ENCODE measurements around the gene CDADC1.
"Not testable (repeated sequence)": the region's sequence is repeated elsewhere in the genome, so short reads cannot be mapped to it uniquely, and the experiment has no call there.

CDADC1 gene

DNA sequence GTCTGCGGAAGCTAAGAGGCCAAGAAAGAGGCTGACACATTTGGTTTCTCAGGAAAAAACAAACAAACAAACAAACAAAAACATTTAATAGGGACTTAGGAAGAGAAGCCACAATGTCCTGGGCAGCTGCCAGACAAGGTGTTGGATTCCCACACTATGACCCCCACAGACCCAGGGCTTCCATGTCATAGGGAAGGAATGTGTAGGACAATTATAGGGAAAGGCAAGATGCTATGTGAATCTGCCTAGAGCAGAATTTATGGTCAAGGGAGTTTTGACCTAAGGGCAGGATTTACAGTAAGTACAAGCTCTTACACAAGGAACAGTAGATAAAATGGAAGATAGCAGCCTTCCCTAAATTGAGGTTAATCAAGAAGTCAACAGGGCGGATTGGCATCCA is 9.1 kb upstream of the CDADC1 start:
- DNase-seq (ENCODE audit: low read depth) = no peak

DNA sequence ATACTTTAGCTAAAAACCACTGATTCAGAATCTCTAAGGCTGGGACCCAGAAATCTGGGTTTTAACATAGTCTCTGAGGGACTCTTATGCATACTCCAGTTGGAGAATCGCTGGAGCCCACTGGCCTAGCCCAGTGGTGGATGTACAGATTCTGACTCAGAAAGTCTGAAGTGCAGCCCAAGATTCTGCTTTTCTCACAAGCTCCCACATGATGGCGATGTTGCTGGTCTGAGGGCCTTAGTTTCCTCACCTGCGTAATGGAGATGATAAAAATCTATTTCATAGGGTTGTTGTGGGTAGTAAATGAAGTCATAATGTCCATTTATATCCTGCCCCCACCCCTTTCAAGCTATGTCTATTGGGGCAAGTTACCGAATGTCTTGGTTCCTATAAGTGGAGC is 7.7 kb upstream of the CDADC1 start:
- DNase-seq (ENCODE audit: low read depth) = peak; percentile 15

DNA sequence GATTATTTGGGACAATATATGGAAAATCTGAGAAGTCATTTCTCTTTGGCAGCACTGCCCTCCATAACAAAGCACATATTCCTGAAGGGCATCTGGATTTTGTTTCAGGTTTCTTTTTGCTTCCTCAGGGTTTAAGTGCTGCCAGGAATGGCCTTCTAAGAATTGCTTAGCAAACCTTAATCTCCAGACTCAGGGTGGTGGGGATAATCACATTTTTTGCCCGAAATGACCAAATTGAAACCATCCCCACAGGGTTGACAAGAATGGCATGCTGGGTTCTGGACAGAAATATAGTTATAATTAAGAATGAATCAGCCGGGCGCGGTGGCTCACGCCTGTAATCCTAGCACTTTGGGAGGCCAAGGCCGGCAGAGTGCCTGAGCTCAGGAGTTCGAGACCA is 6.4 kb upstream of the CDADC1 start:
- DNase-seq (ENCODE audit: low read depth) = no peak

DNA sequence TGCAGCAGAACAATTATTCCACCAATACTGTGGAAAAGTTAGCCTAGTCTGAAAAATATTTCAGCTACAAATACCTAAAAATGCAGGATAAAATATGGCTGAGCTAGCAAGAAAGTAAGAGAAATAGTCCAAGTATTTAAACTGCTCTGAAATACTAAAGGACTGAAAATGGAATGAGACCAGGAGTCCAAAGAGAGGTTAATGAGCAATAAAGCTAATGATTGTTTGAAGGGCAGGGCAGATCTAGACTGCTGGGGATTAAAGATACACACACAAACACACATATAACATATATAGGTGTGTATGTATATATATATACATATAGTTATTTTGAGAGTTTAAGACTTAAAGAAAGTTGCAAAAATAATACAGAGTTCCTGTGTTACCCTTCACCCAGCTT is 2.6 kb upstream of the CDADC1 start:
- DNase-seq (ENCODE audit: low read depth) = no peak

DNA sequence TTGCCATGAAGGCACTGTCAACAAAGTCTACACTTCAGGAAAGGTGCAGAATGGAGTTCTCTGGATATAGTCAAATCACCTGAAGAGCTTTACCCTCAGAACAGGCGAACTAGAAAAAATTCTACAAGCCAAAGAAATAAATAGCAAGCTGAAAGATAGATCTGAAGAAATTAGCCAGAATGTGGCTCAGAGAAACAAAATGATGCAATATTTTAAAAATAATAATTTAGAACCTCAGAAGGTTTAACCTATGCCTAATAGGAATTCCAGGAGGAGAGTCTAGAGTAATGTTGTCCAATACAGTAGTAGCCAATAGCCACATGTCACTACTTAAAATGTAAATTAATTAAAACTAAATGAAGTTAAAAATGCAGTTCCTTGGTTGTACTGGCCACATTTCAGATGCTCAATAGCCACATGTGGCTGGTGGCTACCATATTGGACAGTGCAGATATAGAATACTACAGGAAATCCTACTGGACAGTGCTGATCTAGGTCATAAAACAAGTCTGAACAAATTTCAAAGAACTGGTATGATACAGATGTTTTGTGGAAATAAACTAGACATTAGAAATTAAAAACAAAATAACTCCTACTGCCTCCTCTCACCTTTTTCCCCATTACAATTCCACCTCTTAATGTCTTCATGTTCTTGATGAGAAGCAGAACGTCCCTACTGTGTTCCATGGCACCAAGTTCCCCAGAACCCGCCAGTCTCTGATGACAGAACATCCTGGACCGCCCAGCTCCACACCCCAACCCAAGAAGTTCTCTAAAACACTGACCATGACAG is 679 bp upstream of the CDADC1 start:
- no peak for DNase-seq (ENCODE audit: low read depth)

DNA sequence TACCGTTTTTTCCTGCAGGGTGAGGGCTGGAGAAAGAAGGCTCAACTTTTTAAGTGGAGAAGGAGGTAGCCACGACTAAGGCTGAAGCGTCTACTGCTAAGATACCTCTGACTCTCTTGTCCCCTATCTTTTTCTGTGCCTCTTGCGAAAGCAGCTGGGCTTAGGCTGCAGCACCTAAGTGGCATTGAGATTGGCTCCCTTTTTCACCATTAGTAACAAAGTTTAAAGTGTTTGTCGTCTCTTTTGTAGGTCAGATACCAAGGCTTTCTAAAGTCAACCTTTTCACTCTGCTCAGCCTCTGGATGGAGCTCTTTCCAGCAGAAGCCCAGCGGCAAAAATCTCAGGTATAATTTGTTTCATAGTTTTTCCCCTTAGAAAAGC is 887 bp downstream of the CDADC1 start:
- DNase-seq (ENCODE audit: low read depth) = no peak

DNA sequence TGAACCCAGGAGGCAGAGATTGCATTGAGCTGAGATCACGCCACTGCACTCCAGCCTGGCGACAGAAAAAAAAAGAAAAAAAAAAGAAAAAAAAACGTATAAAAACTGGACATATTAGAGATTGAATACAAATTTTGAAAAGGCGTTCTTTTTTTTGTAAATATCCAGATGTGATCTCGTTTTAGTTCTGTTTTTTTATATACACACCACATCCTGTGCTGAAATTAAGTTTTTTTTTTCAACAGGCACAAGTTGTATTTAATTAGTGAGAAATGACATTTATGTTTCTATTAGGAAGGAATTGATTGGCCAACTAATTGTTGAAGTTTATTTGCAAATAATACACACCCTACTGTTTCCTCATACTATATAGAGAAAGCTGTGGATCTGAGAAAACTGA is 3.6 kb downstream of the CDADC1 start:
- no peak for DNase-seq (ENCODE audit: low read depth)

DNA sequence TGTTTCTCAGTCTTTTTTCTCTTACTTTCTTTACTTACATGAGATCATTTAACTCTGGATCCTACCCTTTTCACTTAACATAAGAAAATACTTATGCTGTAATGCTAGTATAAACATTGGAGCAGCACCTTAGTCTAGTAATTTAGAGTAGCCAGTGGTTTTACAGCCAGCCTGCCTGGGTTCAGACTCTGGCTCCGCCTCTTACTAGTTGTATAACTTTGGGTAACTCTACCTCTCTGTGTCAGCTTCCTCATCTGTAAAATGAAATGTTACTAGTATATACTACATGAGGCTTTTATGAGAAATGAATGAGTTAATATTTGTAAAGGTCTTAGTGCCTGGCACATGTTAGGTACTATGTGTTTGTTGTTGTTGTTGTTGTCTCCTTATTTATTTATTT is 5.6 kb downstream of the CDADC1 start:
- no peak for DNase-seq (ENCODE audit: low read depth)

DNA sequence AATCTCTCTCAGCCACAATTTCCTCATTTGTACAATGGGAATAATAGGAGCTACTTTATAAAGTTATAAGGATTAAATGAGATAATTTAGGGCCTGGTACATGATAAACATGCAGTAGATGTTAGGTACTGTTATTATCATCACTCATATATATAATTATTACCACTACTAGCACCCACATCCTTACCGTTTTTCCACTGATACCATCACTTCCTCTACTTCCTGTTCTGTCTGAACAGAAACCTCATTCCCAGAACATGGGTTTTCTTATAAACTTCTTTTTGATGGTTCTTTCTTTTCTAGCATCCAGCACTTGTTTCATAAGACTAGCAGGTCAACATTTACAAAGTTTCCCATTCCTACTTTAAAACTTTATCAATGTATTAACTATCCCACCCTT is 6.3 kb downstream of the CDADC1 start:
- no peak for DNase-seq (ENCODE audit: low read depth)

DNA sequence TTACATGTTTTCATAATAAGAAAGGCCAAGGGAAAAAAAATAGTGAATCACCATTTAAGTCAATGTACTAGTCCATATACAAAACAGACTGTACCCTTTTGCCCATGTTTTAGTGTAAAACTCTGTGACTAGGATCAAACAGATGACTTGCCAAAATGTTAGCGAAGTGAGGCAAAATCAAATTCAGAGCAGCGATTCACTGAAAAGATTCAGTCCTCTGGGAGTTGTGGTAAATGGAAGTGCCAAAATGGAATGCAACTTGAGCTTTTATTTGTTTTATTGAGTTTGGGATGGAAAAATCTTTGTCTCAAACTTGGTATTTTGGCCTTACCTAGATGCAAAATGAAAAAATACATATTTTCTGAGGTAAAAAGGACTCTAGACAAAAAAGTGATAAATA is 9.1 kb downstream of the CDADC1 start:
- no peak for DNase-seq (ENCODE audit: low read depth)

DNA sequence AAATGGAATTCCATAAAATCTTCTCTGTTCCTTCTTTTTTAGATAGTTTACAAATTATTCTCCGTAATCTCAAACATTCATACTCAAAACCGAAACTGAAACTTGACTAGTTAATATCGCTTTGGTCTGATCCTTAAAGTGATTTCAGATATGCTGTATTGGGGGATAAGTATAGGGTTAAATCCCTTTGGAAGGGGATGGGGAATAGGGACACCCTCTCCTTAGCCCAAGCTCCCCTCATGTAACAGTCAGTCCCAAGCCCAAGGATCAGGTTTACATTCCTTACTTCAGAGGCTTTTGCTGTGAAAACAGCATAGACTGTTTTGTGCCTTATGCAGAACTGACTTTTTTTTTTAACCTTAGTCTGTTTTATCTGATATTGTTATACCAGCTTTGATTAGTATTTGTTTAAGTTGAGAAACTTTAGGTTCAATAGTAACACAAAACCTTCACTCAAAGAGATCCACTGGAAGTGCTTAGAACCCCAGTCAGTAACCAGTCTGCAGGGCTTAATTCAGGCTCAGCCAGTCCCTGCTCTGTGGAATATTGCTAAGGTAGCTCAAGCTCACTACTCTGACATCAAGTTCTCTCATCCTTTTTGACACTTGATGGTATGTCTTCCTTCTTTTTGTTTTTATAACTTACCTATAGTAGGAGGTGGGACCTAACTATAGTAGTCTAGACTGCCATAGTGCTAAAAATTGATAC is 10.5 kb downstream of the CDADC1 start:
- DNase-seq (ENCODE audit: low read depth) = no peak

DNA sequence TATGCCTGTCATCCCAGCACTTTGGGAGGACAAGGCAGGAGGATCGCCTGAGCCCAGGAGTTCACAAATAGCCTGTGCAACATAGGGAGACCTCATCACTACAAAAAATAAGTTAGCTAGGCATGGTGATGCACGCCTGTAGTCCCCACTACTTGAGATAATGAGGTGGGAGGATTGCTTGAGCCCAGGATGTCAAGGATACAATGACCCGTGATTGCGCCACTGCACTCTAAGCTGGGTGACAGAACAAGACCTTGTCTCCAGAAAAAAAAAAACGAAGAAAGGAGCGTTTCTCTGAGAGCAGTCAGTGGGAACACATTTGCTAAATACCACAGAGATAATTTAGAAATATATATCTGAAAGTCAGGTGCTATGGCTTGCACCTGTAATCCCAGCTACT is 11.9 kb downstream of the CDADC1 start:
- no peak for DNase-seq (ENCODE audit: low read depth)

DNA sequence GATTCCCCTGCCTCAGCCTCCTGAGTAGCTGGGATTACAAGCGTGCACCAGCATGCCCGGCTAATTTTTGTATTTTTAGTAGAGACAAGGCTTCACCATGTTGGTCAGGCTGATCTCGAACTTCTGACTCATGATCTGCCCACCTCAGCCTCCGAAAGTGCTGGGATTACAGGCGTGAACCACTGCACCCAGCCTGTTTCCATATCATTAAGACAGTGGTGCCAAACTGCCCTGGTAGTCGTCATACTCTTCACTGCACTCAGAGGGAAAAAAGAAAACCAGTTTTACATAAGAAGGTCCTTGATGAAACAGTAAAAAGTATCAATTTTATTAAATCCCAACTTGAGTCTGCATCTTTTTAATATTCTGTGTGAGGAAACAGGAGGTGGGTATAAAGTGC is 14.9 kb downstream of the CDADC1 start:
- no peak for DNase-seq (ENCODE audit: low read depth)

DNA sequence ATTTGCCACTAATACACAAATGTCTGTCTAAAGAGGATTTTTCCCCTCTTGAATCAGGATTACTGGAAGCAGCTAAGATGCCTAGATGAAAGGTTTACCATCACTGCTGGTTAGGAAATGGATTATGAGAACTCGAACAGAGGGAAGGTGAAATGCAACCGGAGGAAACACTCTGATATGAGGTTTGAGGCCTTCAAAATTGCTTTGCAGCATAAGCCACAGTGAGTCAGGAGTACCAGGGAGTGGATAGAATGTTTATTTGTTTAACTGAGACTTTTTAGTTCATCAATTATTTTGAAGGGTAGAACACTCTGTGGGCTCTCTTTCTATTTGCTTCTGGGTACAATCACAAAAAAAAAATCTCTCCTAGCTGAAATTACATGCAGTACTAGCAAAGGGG is 18.1 kb downstream of the CDADC1 start:
- DNase-seq (ENCODE audit: low read depth) = no peak

DNA sequence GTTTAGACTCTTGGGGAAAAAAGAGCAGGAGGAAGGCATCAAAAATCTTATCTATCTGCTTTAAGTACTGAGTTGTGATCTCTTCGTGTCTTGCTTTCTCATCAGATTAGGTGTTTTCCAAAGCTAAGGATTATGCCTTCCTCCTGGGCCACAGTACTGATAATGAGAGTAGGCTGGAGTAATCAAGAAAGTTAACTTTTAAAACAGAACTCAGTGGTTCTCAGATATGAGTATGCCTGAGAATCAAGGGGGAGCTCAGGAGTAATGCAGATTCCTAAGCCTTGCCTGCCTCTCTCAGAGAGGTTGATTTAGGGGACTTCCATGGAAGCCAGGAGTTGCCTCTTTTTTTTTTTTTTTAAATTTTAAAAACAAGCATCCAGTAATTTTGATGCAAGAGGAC is 23.5 kb downstream of the CDADC1 start:
- DNase-seq (ENCODE audit: low read depth) = no peak

DNA sequence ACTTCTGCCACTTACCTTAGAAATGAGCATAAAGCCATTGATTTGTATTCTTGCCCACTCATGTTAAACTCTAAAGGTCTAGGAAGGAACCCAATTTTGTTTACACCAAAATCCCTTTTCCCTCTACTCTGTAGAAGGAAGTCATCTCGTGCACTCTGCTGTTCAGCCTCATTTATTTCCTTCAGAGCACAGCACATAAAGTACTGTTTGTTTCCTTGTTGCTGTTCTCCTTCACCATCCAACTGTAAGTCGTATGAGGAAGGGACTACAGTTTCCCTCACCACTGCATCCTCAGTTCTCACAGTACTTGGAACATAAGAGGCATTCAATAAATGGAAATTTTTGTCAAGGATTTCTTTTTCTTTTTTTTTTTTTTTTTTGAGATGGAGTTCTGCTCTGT is 24.6 kb downstream of the CDADC1 start:
- DNase-seq (ENCODE audit: low read depth) = no peak

DNA sequence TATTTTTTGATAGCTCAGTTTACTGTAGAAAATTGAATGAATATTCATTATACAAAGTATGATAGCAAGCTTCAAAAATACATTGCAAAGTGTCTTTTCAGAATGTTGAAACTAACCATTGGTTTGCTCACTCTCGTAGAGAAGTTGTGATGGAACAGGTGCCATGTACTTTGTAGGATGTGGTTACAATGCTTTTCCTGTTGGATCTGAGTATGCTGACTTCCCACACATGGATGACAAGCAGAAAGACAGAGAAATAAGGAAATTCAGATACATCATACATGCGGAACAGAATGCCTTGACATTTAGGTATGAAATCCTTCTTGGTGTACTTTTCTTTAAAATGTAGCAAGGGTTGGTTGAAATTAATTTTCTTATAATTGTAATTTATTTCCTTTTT is 30.5 kb downstream of the CDADC1 start:
- DNase-seq (ENCODE audit: low read depth) = no peak

DNA sequence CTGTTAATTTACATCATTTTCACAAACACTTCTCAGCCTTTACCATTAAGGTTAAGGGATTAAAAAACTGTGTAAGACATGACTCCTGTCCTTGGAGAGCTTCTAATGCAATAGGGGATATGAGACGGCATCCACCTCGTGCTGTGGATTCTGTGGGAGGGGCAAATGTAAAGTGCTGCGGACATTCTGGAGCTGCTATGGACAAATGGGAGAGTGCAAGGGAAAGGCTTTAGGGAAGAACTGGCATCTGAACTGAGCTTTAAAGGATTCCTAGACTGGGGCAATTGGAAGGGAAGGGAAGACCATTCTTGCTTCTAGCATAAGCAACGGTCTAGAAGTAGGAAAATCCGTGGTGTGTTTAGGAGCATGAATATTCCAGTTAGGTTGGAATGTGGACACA is 31.4 kb downstream of the CDADC1 start:
- no peak for DNase-seq (ENCODE audit: low read depth)

DNA sequence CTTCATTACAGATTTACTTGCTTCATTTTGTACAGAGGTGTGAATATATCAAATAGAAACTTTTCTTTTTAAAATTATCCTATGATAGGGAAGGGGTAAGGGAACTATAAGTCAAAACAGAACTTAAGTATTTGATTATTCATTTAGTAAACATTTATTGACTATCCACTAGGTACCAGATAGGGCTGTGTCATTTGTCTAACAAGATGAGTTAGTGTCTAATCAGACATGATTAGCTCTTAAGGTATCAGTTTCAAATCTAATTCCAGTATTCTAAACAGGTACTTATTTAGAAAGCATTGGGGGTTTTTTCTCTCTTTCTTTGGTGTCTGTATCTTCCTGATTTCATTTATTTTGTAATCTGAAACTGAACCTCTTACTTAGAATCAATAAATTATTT is 32.2 kb downstream of the CDADC1 start:
- no peak for DNase-seq (ENCODE audit: low read depth)

DNA sequence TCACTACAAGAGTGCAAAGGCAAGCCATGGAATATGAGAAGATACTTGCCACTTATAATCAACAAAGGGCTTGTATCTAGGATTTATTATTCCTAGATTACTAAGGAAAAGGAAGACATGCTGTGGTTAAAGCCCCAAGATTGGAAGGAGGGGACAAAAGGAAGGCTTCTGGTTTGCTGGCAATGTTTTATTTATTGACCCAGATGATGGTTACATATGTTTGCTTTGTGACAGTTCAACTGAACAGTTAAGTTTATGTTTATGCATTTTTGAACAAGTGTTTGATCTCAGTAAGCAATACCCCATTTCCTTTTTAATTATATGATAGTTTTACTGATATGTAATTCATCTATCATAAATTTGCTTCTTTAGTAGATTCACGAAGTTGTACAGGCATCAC is 40.3 kb downstream of the CDADC1 start:
- DNase-seq (ENCODE audit: low read depth) = no peak

DNA sequence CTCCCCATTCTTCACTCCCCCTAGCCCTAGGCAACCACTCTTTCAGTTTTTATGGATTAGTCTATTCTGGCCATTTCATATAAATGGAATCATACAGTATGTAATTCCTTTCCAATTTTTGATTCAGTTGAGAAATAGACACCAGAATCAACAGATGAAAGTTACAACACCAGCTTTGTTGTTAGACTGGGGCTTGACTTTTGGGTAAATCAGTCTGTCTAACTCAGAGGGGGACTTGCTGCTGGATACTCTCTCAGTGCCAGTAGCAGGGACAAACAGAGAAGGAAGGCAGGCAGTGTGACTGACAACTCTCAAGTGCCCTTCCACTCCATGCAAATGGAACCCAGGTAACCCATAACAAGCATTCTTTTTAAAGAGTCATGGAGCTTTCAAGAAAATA is 40.7 kb downstream of the CDADC1 start:
- DNase-seq (ENCODE audit: low read depth) = no peak

DNA sequence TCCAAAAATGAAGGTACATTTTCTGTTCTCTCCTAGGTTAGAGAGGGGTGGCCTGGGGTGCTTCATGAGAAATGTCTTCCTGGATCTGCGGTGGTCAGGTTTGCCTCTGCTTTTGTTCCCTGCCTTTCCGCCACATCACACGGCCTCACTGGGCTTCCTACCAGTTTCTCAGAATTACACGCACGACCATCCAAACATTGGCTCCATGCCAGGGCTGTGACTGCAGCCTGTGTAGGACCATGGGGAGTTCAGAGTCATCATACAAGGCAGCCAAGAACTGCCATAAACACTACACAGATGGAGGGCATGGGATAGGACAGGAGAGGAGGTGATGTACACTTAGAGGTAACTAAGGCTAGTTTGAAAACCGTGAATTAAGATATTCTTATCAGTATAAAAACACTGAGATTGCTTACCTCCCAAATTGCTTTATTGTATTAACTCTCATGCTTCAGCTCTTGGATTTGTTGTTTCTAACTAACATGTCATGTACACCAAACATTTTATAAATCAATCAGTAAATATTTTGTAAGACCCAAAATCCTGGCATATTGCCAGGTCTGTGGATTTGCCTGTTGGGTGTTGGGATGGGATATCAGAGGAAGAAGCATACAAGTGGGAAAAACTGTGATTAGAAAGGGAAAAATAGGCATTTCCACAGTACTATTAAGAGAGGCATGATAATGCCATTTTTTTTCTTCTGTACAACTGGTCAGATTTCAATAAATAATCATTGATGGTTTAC is 45.2 kb downstream of the CDADC1 start:
- DNase-seq (ENCODE audit: low read depth) = no peak

DNA sequence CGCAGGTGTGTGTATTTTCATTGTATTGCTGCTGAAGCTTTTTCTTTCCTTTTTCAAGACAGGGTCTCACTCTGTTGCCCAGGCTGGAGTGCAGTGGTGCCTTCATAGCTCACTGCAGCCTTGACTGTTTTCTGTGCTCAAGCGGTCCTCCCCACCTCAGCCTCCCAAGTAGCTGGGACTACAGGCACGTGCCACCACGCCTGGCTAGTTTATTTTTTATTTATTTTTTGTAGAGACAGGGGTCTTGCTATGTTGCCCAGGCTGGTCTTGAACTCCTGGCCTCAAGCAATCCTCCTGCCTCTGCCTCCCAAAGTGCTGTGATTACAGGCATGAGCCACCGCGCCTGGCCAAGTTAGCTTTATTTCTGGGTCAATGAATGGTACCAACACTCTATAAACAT is 47.0 kb downstream of the CDADC1 start:
- not testable (repeated sequence) for DNase-seq (ENCODE audit: low read depth)
